SU-DHL-6 (cell line): ENCODE measurements around the gene UBE4B.

Experiments used
- CTCF ChIP-seq: fragments of 200-600 bp; sonication (generic); IDR thresholded peaks from one replicate; pipeline ENCODE4 v1.5.1; 2017; ENCODE audit warnings: antibody characterized with exemption, mild to moderate bottlenecking, low read length, moderate library complexity; ENCODE audit not compliant: insufficient read depth, poor library complexity, severe bottlenecking
- EZH2phosphoT487 ChIP-seq: fragments of 200-600 bp; sonication (generic), shearing (Covaris generic); conservative IDR thresholded peaks from 2 replicates; pipeline ENCODE4 v1.6.1; 2018; ENCODE audit warnings: mild to moderate bottlenecking, antibody characterized with exemption, low read length, moderate library complexity, mixed read lengths

GRCh38 chr1:10140981-10141380 lies 108.2 kb downstream of the UBE4B start:
- no peak for TF ChIP-seq CTCF
- no peak for TF ChIP-seq EZH2phosphoT487
